KOPT-K1 (cell line): Measurements from ENCODE around the gene ABCF2.

Source experiments
- H3K27ac ChIP-seq: fragments of 200-600 bp; sonication (generic); 2 replicates; pipeline ENCODE4 v1.5.1; 2016; ENCODE audit warnings: antibody characterized with exemption, mild to moderate bottlenecking, low read depth, low read length; ENCODE audit not compliant: poor library complexity, severe bottlenecking
- H3K36me3 ChIP-seq: fragments of 200-600 bp; sonication (generic); 2 replicates; pipeline ENCODE4 v1.5.1; 2017; ENCODE audit warnings: antibody characterized with exemption, mild to moderate bottlenecking, low read length, moderate library complexity; ENCODE audit not compliant: insufficient read depth
- H3K9me3 ChIP-seq: fragments of 200-600 bp; sonication (generic); 2 replicates; pipeline ENCODE4 v1.5.1; 2017; ENCODE audit warnings: antibody characterized with exemption, low read length, mild to moderate bottlenecking; ENCODE audit not compliant: insufficient read depth, poor library complexity, severe bottlenecking

ABCF2 gene

DNA sequence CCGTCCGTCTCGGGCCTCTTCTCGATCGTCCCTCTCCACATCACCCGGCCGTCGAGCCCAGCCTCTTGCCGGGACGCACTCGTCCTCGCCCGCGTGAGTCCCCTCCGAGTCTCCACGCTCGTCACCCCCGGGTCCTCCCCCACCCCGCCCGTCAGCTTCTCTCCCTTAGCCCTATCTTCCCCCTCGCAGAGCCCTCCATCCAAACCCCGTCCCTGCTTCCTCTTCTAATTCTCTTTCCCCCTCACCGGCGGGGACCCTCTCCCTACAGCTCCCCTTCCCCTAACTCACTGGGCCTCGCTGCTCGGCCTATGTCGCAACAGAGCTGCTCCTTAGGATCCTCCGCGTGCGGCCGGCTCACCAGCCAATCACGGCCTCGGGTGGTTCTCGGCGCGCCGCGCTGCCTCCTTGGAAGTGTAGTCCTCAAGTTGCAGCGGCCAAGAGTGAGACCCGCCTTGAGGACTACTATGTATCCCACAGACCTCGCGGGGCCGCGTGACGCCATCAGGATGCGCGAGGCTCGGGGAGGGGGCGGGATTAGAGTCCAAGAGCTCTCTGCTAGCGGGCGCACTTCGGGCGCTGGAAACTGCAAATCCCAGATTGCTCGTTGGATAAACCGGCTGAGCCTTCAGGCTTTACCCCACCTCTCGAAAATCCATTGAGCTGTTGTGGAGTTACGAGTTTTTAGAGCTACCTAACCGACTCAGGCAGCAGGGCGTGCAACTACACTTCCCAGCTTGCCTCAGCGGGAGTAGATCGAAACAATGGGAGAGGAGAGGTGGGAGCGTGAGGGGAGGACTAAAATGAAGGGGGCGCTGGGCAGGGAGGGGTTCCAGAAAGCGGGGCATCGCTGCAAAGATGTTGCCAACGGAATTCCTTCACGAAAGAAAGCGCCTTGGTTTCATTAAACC, at the start of gene ABCF2:
Gene ABCF2, minus strand, starts transcription at position 331 of the 908 bp plus-strand sequence. CDS start 747 bp downstream, outside the sequence.
- Histone ChIP-seq H3K9me3 (no peaks in the 10 kb centered on the region), H3K27ac (peak within 1 kb of the TSS; percentile 68), H3K36me3 (peaks cover 39% of the 10 kb centered on the region)

DNA sequence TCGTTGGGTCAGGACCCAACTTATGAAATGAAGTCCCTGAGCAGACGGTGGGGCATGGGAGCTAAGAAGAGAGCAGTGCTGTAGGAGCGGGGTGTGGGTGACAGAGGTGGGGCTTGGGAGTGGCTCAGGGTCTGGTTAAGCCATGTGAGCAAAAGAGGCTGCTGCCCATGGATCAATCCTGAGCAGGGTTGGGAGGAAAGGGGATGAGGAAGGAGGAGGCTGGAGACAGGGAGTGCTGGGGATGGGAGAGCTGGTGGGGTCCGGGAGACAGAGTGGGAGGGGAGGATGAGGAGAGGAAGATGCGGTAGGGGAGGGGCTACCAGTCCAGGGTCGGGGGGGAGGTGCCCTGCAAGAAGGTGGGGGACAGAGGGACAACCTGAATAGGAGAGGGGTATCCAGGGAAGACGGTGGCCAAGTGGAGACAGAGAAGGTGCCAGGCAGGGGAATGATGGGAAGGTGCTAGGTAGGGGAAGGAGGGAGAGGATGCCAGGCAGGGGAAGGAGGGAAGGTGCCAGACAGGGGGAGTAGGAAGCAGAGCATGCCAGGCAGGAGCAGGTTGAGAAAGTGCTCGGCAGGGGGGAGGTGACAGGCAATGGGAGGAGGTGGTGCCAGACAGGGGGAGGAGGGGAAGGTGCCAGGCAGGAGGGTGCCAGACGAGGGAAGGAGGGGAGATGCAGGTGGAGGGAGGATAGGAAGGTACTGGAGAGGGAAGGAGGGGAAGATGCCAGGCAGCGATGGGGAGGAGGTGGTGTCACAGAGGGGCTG, 49.0 kb upstream of the ABCF2 start:
- H3K36me3 ChIP-seq, result no peaks in the 10 kb centered on the region
- no peaks in the 10 kb centered on the region for H3K9me3 ChIP-seq
- no peak overlapping the region for H3K27ac ChIP-seq

DNA sequence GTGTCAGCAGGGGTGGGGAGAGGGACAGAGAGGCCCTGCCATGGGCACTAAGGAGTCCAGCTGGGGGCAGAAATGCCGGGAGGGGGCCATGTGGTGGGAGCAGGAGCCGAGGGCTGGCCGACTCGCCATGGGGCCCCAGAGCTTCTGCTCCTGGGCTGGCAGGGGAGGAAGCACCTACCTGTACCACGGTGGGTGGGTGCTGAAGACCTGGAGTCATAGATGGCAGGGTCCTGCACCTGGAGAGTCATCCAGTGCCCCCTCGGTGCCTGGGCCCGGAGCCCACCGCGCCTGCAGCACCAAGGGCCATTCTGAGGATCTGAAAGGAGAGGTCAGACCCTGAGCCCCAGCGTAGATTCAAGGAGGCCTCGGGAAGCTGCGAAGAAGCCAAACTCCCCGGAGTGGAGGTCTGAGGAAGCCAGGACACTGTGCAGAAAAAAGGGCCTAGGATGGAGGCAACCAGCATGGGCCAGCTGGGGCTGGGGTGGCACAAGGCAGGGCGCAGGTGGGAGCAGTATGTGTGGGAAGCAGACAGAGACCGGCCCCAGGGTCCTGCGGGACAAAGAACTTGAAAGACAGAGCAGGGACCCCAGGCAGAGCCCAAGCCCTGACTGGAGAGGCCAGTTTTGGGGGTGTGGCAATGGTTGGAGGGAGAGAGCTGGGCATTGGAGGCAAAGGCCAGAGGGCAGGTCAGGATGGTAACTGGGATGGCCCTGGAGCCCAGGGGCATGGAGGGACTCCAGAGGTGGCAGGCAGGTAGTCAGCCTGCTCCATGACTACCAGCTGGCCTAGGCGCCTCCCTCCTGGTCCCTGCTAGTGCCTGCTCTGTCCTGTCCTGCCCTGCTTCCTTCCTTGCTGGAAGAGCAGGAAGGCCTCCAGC, 48.2 kb upstream of the ABCF2 start:
- Histone ChIP-seq H3K27ac (no peak overlapping the region), H3K9me3 (no peaks in the 10 kb centered on the region), H3K36me3 (no peaks in the 10 kb centered on the region)

DNA sequence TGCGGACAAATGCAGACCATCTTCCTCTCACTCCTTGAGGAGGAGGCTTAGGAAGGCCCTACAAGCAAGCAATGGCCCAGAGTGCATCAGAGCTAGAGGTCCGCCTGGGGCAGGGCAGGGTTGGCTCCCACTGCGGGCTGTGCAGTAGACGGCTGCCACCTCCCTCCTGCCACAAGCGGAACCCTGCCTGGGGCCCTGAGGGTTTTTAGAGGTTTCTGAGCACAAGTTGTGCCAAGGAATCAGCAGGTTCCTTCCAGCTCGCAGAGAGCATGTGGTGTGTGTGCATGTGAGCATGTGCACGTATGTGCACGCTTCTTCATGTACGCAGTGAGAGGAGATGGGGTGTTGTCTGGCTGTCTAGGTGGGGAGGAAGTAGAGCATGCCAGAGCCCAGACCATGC, 47.4 kb upstream of the ABCF2 start:
- Histone ChIP-seq H3K27ac (no peak overlapping the region), H3K9me3 (no peaks in the 10 kb centered on the region), H3K36me3 (no peaks in the 10 kb centered on the region)

DNA sequence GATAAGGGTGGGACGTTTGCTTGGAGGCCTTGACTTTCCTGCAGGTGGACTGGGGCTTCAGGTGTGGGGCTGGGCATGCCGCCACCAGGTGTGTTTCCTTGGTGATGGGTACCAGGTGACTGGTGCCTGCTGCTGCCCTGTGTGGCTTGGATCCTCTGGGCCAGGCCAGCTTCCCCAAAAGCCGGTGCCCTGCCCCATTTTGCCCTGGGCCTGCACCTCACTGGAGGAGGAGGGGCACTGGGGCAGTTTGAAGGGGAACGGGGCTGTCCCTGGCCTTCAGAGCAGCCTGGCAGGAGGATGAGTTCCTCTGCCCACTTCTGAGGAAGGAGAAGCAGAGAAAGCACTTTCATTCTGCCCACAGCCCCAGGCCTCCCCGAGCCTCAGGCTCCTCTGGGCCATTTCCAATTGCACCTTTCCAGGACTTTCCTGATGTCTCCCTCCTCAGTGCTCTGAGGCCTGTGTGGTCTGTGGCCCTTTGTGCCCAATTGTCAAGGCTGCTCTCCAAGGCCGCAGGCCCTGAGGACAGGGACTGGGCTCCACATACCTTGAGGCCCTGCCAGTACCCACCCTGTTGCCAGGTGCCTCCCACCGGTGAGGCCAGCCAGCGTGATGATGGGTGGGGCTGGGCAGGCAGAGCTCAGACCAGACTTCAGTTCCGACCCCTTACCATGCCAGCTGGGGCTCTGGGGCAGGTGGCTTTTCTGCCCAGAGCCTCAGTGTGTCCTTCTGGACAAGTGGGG, 46.8 kb upstream of the ABCF2 start:
- no peak overlapping the region for H3K27ac ChIP-seq
- H3K9me3 ChIP-seq, result no peaks in the 10 kb centered on the region
- H3K36me3 ChIP-seq, result no peaks in the 10 kb centered on the region

DNA sequence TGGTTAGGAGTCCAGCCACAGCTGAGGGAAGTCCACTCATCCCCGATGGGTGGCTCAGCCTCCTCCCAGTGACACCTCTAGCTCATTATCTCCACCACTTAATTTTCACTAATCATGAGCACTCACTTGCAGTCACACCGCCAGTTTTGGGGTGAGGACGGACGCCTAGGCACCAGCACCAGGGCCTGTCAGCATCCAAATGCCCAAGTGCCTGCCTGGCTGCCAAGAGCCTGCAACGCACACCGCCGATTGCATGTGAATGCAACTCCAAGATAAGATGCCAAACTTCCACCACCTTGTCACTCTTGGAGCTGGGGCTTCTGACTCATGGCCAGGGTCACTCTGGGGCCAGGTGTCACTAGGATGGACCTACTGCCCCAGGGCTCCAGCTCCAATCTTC, 45.9 kb upstream of the ABCF2 start:
- H3K9me3 ChIP-seq, result no peaks in the 10 kb centered on the region
- H3K27ac ChIP-seq, result no peak overlapping the region
- H3K36me3 ChIP-seq, result no peaks in the 10 kb centered on the region

DNA sequence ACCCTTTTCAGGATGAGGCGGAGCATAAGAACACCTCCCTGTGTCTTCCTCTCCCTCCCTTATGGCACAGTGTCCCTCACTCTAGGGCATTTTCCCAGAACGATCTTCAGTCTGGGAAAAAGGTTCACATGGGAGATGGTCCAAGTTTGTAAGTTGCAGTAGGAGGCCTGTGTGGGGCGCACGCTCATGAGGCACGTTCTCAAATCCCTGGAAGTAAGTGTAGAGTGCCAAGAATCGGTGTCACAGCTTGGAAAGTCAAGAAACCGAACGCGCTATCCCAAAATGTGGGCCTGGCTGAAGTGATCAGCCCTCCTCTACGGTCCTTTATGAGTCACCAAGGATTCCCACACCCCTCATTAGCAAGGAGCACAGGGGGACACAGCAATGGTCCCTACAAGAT, 45.4 kb upstream of the ABCF2 start:
- no peaks in the 10 kb centered on the region for H3K9me3 ChIP-seq
- H3K27ac ChIP-seq, result peak overlapping the region; percentile 6
- H3K36me3 ChIP-seq, result no peaks in the 10 kb centered on the region

DNA sequence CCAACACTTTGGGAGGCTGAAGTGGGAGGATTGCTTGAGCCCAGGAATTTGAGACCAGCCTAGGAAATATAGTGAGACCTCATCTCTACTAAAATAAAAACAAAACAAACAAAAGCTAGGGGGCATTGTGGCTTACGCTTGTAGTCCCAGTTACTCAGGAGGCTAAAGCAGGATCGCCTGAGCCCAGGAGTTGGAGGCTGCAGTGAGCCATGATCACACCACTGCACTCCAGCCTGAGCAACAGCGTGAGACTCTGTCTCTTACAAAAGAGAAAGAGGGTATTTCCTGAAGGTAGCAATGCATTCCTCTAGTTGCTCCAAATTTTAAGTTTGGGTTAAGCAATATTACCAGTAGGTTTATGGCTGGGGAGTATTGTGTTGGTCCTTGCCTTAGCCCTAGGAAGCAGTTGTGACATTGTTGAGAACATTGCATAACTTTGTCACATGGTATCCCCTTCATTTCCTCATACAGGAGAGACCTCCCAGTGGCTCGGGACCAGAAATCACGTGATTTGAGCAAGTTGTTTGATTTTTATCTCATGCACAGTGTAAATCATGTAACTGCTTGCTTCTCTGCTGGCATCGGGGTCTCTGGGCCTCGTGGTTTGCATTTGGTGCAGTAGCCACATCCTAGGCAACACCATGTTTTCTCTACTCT, 44.8 kb upstream of the ABCF2 start:
- Histone ChIP-seq H3K36me3 (no peaks in the 10 kb centered on the region), H3K27ac (peak overlapping the region; percentile 6), H3K9me3 (no peaks in the 10 kb centered on the region)

DNA sequence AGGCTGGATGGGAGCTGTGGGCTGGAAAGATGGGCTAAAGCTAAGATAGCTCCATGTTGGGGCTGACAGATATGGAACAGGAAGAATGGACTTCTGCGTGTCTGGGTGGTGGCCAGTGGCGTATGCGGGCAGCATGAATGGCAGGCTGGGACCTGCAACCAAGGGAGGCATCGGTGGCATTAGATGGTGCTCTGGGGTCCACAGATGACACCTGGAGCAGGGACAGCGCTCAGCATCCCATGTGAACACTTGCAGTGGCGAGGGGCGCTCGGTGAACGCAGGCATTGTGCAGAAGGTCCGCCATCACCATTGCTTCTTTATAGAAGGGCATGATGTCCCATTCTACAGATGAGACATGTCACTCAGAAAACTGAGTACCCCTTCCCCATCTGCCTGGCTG, 42.5 kb upstream of the ABCF2 start:
- Histone ChIP-seq H3K27ac (no peak overlapping the region), H3K36me3 (no peaks in the 10 kb centered on the region), H3K9me3 (no peaks in the 10 kb centered on the region)

GRCh38 chr7:151265351-151265931, 38.4 kb upstream of the ABCF2 start:
- Histone ChIP-seq H3K9me3 (no peaks in the 10 kb centered on the region), H3K27ac (no peak overlapping the region), H3K36me3 (no peaks in the 10 kb centered on the region)

GRCh38 chr7:151264615-151265014, 37.6 kb upstream of the ABCF2 start:
- H3K27ac ChIP-seq, result no peak overlapping the region
- no peaks in the 10 kb centered on the region for H3K9me3 ChIP-seq
- H3K36me3 ChIP-seq, result no peaks in the 10 kb centered on the region

- no peak overlapping the region for H3K27ac ChIP-seq
- no peaks in the 10 kb centered on the region for H3K9me3 ChIP-seq
- no peaks in the 10 kb centered on the region for H3K36me3 ChIP-seq
Observed at GRCh38 chr7:151261529-151261928, 34.5 kb upstream of the ABCF2 start.

- Histone ChIP-seq H3K36me3 (no peaks in the 10 kb centered on the region), H3K9me3 (no peaks in the 10 kb centered on the region), H3K27ac (no peak overlapping the region)
Observed at GRCh38 chr7:151260883-151261282, 33.9 kb upstream of the ABCF2 start.

DNA sequence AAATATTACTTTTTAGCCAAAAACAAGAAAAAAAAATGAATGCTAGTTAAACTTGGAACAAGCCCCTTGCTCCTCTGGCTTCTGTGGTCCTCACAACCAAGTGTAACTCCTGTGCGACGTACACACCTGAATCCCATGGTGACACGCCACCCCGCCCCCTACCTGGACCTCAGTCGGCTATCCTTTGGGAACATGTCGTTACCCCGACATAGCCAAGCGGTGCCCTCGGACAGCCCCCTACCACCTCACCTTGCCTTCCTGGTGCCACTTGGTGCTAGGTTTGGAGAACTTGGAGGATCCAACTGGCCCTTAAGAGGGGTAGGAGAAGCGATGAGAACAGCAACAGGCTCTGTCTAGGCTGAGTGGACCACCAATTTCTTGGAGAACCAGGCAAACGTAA, 33.5 kb upstream of the ABCF2 start:
- H3K27ac ChIP-seq, result no peak overlapping the region
- no peaks in the 10 kb centered on the region for H3K9me3 ChIP-seq
- no peaks in the 10 kb centered on the region for H3K36me3 ChIP-seq
